Activated CD4-positive, CD25-positive, alpha-beta regulatory T cell (primary cell): ENCODE data around the gene CMKLR1.

ENCODE experiments used
- DNase-seq, 4 experiments: peaks; one replicate each; lab custom pipeline; 2025; lab: John Stamatoyannopoulos, UW

The CMKLR1 gene, protein sequence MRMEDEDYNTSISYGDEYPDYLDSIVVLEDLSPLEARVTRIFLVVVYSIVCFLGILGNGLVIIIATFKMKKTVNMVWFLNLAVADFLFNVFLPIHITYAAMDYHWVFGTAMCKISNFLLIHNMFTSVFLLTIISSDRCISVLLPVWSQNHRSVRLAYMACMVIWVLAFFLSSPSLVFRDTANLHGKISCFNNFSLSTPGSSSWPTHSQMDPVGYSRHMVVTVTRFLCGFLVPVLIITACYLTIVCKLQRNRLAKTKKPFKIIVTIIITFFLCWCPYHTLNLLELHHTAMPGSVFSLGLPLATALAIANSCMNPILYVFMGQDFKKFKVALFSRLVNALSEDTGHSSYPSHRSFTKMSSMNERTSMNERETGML

DNA sequence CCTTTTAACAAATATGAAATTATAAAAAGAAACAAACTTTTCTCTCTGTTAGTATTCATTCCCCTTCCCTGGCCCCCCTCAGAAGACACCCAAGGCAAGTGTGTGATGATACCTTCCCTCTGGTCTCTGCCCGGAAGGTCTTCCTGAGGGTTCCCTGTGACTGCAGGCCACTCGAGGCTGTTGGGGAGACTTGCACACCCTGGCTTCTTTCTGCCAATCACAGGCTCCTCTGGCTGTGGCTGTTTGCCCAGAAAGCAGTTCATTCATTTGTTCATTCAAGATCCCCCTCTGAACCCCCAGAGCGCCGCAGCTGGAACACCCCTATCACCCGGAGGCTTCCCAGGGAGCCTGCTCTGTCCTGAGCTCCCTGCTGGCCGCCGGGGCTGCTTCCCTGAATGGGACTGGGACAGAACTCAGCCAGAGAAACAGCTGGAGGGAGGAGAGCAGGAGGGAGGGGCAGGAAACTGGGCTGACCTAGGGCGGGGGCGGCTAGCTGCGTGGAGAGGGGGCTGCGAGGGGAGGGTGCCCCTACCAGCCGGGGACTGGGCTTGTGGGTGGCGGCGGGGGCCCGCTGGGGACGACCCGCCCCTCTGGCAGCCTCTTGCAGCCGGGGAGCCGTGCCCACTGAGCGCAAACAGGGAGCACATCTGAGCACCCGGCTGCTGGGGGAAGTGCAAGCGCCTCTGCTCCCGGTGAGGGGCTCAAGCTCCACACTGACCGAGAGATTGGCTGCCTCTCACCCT, at the start of gene CMKLR1:
Gene CMKLR1, minus strand, starts transcription at position 397 of the 743 bp plus-strand sequence. CDS start 45,720 bp downstream, outside the sequence.
- DNase-seq = no peak

DNA sequence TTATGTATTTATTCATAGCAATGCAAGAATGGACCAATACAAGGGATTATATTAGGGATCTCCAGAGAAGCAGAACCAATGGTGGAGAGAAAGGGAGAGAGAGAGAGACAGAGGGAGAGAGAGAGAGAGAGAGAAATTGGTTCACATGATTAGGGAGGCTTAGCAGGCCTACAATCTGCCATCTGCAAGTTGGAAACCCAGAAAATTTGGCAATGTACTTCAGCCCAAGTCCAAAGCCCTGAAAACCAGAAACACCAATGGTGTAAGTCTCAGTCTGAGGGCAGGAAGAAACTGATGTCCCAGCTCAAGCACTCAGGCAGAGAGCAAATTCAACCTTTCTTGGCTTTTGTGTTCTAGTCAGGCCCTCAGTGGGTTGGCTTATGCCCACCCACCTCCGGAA, 48.7 kb upstream of the CMKLR1 start:
- DNase-seq = no peak

DNA sequence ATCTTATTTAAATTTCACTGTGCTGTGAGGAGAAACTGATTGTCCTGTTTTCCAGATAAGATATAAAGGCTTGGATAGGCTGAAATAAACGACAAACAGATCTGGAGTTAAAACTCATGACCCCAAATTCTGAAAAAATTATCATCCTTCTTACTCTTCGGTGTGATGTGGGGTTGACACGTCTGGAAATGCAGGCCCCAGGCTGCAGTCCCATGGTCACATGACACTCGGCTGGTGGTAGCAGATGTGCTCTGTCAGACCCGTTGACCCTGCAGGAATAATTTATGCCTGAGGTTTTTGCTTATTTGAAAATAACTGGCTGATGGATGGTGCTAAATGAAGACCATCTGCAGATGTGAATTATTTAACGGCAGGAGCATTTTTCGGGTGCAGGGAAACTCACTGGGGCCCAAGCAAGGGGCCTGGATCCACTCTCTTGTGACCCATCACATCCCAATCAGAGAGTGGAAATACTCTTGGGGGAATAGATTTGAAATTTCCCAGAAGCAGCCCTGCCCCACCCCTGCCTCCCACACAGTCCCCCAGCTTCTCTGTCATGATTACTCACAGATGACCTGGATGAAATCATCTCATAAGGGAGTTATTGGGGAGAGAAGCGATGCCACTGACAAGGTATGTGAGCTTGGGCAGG, 47.7 kb upstream of the CMKLR1 start:
- DNase-seq = no peak

DNA sequence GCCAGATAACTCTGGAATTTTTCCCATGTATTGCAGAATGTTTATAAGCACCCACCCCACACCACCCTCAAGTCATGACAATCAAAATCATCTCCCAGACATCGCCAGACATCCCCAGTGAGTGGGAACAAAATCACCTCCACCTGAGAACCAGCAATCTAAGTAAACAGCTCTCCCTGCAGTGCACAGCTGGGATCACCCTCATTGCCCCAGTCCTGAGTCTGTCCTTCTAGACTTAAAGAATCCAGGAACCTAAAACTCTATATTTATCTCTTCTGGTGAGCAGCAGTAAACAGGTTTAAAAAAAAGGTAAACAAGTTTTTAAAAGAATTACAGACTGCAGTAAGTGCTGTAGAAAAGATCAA, 43.3 kb upstream of the CMKLR1 start:
- no peak for DNase-seq

DNA sequence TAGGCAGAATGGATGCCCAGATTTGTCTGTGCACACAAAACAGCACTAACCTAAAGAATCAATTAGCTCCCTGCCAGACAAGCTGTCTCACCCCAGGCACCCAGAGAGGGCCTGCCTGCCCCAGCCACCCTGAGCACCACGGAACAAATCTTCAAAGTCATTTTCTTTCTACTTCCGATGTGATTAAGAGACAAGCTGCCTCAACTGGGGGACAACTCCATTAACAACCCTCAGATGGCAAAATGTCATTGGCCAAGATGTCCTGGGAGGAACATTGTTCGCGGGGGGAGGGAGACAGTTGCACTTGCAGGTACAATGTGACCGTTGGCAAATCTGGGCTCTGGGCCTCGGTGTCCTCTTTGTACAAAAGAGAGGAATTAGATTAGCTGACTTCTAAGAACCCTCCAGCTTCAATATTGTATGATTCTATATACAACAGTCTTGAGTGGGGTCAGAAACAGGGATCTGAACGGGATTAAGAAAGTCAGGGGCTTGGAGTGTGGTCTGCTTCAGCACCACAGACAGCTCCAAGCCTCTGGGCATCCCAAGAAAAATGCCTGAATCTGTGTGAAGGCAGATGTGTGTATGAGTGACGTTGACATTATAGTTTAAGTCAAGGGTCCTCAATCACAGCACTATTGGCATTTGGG, 42.8 kb upstream of the CMKLR1 start:
- DNase-seq = no peak

DNA sequence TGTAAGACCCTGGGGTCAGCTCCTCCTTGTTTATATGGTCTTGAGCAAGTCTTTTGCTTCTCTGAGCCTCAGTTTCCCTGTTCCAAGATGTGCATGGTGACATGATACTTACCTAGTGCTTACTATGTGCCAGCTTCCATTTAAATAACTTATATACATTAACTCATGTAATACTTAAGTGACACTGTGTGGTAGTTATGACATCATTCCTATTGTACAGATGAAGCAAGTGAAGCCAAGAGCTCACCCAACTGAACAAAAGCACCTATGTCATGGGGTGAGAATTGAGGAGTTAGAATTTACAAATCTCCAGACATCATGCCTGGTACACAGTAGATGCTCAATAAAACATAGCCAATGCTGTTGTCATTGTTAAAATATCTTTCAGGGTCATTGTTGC, 41.3 kb upstream of the CMKLR1 start:
- no peak for DNase-seq

DNA sequence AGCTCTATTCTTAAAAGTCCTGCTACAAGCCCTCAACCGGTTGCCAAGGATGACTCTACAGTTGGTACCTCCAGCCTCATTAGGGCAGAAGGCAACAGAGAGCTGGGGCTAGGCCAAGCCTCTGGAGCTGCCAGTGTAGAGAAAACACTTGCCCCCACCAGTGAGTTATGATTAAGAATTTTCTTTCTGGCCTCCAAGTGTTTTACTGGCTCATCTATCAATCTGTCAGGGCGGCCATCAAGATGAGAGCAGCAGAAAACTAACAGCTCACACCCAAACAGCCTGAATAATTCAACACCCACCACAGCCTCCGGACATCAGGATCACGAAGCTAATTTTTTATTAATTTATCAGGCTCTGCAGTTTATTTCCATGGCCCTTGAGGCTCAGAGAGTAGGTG, 40.7 kb upstream of the CMKLR1 start:
- no peak for DNase-seq

DNA sequence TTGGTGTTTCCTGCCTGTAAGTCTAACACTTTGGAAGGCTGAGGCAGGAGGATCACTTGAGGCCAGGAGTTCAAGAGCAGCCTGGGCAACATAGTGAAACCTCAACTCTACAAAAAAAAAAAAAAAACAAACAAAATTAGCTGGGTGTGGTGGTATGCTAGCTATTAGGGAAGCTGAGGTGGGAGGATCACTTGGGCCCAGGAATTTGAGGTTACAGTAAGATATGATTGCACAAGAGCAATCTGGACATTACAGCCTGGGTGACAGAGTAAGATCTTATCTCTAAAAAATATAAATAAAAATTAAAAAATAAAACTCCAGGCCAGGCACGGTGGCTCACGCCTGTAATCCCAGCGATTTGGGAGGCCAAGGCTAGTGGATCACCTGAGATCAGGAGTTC, 39.8 kb upstream of the CMKLR1 start:
- no peak for DNase-seq

DNA sequence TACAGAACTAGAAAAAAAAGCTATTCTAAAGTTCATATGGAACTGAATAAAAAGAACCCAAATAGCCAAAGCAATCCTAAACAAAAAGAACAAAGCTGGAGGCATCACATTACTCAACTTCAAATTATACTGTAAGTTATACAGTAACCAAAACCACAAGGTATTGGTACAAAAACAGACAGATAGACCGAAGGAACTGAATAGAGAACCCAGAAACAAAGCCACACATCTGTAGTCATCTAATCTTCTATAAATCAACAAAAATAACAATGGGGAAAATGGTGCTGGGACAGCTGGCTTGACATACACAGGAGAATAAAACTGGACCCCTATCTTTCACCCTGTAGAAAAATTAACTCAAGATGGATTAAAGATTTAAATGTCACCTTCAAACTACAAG, 38.1 kb upstream of the CMKLR1 start:
- no peak for DNase-seq

DNA sequence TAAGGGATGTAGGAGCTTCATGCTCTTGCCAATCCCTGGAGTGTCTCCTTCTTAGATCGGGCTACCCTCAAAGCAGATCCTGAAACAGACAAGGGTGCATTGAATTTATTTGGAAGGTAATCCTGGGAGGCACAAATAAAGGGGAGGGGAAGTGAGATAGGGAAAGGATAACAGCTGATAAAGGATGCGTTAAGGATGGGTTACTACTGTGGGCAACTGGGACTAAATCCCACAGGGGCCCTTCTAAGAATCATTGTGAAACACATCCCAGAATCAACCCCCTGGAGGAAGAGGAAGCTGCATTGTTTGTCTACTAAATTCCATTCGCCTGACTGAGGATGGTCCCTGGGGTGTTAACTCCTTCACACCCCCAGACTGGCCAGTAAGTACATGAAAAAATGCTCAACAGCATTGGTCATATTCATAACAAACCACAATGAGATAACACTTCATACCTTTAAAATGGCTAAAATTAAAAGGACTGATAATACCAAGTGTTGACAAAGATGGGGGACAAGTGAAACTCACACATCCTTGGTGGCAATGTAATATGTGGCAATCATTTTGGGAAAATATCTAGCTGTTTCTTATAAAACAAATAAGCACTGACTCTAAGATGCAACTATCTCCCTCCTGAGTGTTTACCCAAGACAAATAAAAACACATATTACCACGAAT, 37.0 kb upstream of the CMKLR1 start:
- no peak for DNase-seq

DNA sequence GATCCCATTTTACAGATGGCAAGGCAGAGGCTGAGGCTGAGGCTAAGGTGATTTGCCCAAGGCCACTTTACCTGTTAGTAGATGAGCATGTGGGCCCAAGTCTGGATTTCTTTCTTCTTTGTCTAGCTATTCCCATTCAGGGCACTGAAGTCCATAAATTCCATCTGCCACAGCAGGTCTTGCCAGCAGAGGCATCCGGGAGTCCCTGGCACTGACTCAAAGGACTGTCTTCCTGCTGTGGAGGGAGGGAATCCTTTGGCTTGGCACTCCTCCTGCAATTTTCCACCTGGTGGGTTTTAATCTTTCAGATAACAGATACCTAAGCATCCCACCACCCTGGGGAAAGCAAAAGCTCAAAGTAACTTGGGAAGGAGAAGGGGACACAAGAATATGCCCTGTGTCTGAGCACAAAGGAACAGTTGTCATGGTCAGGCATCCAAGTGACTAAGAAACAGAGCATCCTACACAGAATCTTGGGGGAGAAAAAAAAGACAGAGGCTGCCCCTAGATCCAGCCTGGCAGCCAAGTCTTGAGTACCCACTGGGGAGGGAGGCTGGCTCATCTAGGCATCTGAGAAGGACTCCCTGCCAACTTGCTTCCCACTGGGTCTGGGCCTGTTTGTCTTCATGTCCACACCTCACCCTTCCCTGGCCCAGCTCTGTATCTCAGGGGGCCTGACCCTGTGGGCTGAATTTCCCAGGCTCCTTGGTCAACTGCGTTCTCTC, 35.6 kb upstream of the CMKLR1 start:
- no peak for DNase-seq

DNA sequence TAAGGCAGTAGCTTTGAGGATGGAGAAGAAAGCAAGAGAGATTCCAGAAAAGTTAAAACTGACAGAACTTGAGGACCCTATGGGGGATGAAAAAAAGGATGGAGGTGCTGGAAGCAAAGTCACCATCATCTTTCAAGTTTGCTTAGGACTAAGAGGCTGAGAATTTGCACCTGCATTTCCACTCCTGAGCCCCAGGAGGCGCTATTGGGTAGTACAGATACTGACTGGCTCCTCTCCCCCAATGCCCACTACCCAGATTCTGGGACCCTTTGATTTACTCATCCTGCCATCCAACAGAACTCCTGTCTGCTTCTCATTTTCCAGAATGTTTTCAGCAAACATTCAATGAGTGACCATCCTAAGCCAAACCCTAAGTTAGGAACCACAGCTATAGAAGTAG, 34.0 kb upstream of the CMKLR1 start:
- no peak for DNase-seq

DNA sequence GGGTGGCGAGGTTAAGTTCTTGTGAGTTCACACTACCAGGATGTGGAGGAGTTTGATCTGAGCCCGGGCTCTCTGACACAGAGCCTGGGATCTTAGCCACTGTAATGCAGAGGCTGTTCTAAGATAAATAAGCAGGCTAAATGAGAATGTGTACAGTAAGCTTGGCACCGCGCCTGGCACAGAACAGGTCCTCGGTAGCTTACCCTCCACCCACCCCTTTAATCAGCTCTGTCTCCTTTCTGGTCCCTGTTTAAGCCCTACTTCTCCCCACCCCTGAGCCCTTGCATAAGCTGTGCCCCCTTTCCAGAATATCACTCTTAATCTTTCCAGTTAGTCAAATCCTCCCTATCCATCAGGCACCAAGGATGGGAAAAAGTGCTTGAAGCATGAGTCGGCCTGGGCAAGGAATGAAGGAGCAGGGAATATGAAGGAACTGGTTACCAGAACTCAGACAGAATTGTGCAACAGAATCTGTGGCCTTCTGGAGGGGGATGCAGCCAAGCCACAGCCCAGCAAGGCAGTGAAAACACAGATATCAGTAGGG, 32.8 kb upstream of the CMKLR1 start:
- no peak for DNase-seq

DNA sequence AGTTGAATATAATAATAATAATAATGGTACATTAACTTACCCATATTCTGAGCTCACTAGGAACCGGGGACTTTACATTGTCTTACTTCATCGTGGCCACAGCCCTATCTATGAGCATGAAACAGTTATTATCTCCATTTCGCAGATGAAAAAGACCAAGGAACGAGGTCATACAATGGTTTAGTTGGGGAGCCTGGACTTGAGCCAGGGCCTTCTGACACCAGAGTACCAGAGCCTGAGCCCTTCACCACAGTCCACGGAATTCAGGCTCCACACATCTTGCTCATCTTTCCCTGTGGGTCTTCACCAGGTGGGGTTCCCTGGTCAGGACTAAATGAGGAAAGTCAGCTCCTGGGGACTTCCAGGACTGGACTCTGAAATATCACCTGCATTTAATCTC, 31.3 kb upstream of the CMKLR1 start:
- no peak for DNase-seq

DNA sequence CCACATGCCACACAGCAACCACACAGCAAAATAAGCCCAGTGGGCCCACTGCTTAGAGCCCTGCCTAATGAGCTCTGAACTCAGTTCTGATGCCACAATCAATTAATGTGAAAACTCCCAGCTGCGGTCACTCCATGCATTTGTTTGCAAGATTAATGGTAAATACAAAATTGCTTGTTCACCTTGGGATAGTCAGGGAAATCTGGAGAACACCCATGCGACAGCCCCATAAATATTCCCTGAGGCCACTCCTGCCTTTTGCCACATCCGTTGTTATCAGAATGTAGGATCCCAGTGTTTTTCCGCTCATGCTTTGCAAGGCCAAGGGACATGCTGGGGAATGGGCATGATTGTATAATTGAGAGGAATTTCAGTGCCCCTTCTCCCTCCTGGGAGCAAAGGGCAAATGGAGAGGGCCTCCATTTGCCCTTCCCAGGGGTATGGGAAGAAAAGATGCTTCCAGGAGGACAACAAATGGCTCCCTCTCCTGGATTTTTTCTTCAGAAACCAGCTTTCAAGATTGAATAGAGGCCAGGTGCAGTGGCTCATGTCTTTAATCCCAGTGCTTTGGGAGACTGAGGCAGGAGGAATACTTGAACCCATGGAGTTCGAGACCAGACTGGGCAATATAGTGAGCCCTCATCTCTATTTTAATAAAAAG, 30.8 kb upstream of the CMKLR1 start:
- no peak for DNase-seq

DNA sequence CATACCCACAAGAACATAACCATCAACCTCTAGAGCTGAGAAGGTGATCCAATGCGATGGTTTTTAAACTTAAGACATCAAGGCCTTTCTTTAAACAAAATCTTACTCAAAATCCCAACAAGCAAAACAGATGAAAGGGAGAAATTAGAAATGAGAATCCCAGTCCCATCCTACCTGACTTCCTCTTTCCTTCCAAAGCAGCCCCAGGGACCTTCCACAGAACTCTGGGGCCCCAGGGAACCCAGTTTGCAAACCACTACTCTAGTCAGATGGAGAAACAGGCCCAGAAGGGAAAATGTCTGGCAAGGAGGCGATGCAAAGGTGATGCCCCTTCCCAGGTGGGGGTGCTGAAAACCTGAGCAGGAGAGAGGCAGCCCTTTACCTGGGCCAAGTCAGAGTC, 29.0 kb upstream of the CMKLR1 start:
- no peak for DNase-seq

DNA sequence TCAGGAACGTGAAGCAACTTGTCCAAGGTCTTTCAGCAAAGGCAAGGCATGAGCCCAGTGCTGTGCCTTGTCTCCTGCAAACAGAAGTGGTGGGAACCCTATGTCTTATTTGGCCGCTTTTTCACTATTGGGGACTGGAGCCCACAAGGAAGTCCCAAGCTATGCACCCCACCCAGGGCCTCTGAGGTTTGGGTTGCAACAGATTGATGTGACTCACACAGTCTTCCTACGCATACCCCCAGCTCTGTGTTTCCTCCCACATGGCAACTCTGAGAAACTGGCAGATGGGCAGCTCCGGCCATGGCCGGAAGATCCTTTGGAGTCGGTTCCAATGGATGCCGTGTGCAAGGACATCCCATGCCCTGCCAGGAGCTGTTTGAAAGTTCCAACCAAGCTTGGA, 28.3 kb upstream of the CMKLR1 start:
- DNase-seq = no peak

DNA sequence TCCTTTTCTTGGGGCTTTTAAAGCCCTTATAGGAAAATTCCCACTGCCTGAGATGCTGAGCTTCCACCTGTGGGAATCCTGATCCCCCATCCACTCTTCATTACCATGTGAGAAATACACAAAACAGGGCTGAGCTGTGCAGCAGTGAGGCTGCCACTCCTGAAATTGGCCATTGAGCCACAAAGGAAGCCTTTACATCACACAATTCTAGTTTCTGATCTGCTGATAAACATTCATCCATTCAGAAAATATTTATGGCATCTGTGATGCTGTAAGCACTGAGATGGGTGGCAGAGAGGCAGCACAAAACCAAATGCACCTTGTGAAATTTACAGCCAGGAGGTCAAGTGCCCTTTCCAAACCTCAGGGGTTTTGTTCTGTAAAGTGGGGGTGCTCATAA, 26.2 kb upstream of the CMKLR1 start:
- no peak for DNase-seq

DNA sequence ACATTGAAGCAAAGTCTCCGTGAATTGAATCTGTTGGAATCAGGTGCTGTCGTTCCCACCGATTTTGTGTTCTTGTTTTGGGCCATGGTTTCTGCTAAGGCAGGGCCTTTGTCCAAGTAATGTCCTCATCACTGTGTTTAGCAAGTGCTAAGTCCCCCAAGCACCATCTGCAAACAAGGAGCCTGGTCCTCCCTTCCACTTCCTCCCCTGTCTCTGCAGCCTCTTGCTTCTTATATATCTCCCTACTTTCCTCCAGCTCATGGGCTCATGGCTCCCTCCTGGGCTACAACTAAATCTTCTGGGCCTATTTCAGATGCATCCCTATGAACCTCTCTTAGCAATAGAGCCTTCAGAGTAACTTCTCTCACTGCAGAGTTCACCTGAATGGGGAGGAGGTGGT, 25.8 kb upstream of the CMKLR1 start:
- no peak for DNase-seq

DNA sequence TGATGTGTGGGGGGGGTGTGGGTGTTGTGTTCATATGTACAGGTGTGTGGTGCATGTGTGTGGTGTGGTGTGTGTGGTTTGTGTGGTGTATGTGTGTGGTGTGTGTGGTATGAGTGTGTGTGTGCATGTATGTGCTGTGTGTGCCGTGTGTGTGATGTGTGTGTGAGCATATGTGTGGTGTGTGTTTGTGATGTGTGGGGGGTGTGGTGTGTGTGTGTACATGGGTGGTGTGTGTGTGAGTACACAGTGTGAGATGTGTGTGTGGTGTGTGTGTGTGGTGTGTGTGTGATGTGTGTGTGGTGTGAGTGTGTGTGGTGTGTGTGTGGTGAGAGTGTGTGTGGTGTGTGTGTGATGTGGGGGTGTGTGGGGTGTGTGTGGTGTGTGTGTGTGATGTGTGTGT, 24.5 kb upstream of the CMKLR1 start:
- no peak for DNase-seq

DNA sequence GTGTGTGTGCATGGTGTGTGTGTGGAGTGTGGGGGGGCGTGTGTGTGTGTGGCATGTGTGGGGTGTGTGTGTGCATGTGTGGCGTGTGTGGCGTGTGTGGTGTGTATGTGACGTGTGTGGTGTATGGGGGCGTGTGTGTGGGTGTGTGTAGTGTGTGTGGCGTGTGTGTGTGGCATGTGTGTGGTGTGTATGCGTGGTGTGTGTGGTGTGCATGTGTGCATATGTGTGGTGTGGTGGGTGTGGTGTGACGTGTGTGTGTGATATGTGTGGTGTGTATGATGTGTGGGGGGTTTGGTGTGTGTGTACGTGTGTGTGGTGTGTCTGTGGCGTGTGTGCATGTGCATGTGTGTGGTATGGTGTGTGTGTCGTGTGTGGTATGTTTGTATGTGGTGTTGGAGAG, 24.1 kb upstream of the CMKLR1 start:
- DNase-seq = no peak
